Neural cell (in vitro differentiated cells): ENCODE results near the gene RHOT2. TPM values are rescaled to one million over a fixed set of nuclear protein-coding genes. Genes with fewer than 3 reads are reported as not detected.
A peak's percentile ranks its signal among the peaks of the same experiment; 100 is the strongest.

ENCODE experiments used
- H2AFZ ChIP-seq: fragments of 200-600, 300-800 bp; sonication (generic), shearing (Covaris generic); 2 replicates; pipeline ENCODE4 v1.6.0; 2014; ENCODE audit warnings: low read depth, mild to moderate bottlenecking, antibody characterized with exemption, low read length, moderate library complexity
- H3F3A ChIP-seq: fragments of 200-600 bp; shearing (Covaris generic); 2 replicates; pipeline ENCODE4 v1.6.1; 2016; ENCODE audit warnings: mild to moderate bottlenecking, moderate library complexity, mixed read lengths, antibody characterized with exemption, low read length; ENCODE audit not compliant: insufficient read depth, poor library complexity, severe bottlenecking
- H3K27ac ChIP-seq: fragments of 200-600, 300-800 bp; sonication (generic), shearing (Covaris generic); 2 replicates; pipeline ENCODE4 v1.5.1; 2014; ENCODE audit warnings: mild to moderate bottlenecking, low read length, moderate library complexity
- H3K27me3 ChIP-seq: fragments of 300-800, 200-600 bp; sonication (generic), shearing (Covaris generic); 2 replicates; pipeline ENCODE4 v1.6.0; 2014; ENCODE audit warnings: mild to moderate bottlenecking, low read depth, low read length, moderate library complexity; ENCODE audit not compliant: insufficient read depth
- H3K36me3 ChIP-seq: fragments of 300-800, 200-600 bp; sonication (generic), shearing (Covaris generic); 2 replicates; pipeline ENCODE4 v1.5.1; 2014; ENCODE audit warnings: mild to moderate bottlenecking, antibody characterized with exemption, low read length, moderate library complexity; ENCODE audit not compliant: insufficient read depth
- H3K4me2 ChIP-seq: fragments of 300-800, 200-600 bp; sonication (generic), shearing (Covaris generic); 2 replicates; pipeline ENCODE4 v1.6.0; 2014; ENCODE audit warnings: mild to moderate bottlenecking, low read length
- H3K4me3 ChIP-seq: fragments of 300-800, 200-600 bp; sonication (generic), shearing (Covaris generic); 2 replicates; pipeline ENCODE4 v1.5.1; 2014; ENCODE audit warnings: mild to moderate bottlenecking, low read length, moderate library complexity
- H3K79me2 ChIP-seq: fragments of 200-600 bp; shearing (Covaris generic); replicated peaks from 2 replicates; pipeline ENCODE4 v1.6.0; 2014; ENCODE audit warnings: mild to moderate bottlenecking, low read length, moderate library complexity; ENCODE audit not compliant: insufficient read depth
- H3K9ac ChIP-seq: fragments of 300-800, 200-600 bp; sonication (generic), shearing (Covaris generic); 2 replicates; pipeline ENCODE4 v1.6.1; 2016; ENCODE audit warnings: mild to moderate bottlenecking, low read length, mixed read lengths
- H3K9me2 ChIP-seq: fragments of 200-600 bp; shearing (Covaris generic); 2 replicates; pipeline ENCODE4 v1.6.1; 2016; ENCODE audit warnings: mild to moderate bottlenecking, low read length, mixed read lengths; ENCODE audit not compliant: insufficient read depth
- H3K9me3 ChIP-seq: fragments of 200-600, 300-800 bp; sonication (generic), shearing (Covaris generic); 2 replicates; pipeline ENCODE4 v1.6.1; 2016; ENCODE audit warnings: mild to moderate bottlenecking, mixed run types, low read length, moderate library complexity, mixed read lengths
- H4K20me1 ChIP-seq: fragments of 200-600 bp; shearing (Covaris generic); 2 replicates; pipeline ENCODE4 v1.6.1; 2016; ENCODE audit warnings: mild to moderate bottlenecking, mixed run types; ENCODE audit not compliant: insufficient read depth
- CTCF ChIP-seq: fragments of 450-650 bp; IDR thresholded peaks from 2 replicates; pipeline ENCODE4 v1.5.1; 2014; ENCODE audit warnings: antibody characterized with exemption, mild to moderate bottlenecking, moderate library complexity; ENCODE audit not compliant: poor library complexity, severe bottlenecking
- EP300 ChIP-seq: fragments of 450-650 bp; conservative IDR thresholded peaks from 2 replicates; pipeline ENCODE4 v1.6.1; 2014; ENCODE audit warnings: antibody characterized with exemption, mild to moderate bottlenecking, moderate library complexity; ENCODE audit not compliant: poor library complexity, severe bottlenecking
- EZH2 ChIP-seq: fragments of 200-600, 300-800 bp; shearing (Covaris generic), sonication (generic); IDR thresholded peaks from 2 replicates; pipeline ENCODE4 v1.6.1; 2014; ENCODE audit warnings: antibody characterized with exemption, low read length, borderline replicate concordance, mild to moderate bottlenecking; ENCODE audit not compliant: insufficient read depth, poor library complexity, severe bottlenecking
- MXI1 ChIP-seq: fragments of 450-650 bp; conservative IDR thresholded peaks from 2 replicates; pipeline ENCODE4 v1.6.1; 2014; ENCODE audit warnings: antibody characterized with exemption, mild to moderate bottlenecking; ENCODE audit not compliant: poor library complexity, severe bottlenecking
- POLR2AphosphoS5 ChIP-seq: IDR thresholded peaks from 2 replicates; pipeline ENCODE4 v1.6.1; 2012
- RAD21 ChIP-seq: fragments of 450-650 bp; conservative IDR thresholded peaks from 2 replicates; pipeline ENCODE4 v1.6.1; 2014; ENCODE audit warnings: antibody characterized with exemption, mild to moderate bottlenecking, moderate library complexity
- REST ChIP-seq: IDR thresholded peaks from 2 replicates; pipeline ENCODE4 v1.6.1; 2012; ENCODE audit warnings: borderline replicate concordance
- SMC3 ChIP-seq: fragments of 450-650 bp; conservative IDR thresholded peaks from 2 replicates; pipeline ENCODE4 v1.6.1; 2014; ENCODE audit warnings: antibody characterized with exemption, mild to moderate bottlenecking, moderate library complexity; ENCODE audit not compliant: poor library complexity
- TAF1 ChIP-seq: IDR thresholded peaks from 2 replicates; pipeline ENCODE4 v1.6.1; 2012; ENCODE audit warnings: low read depth
- polyA plus RNA-seq: library from polyadenylated mRNA; depleted of rRNA; stranded (reverse); fragments of >200 nt; gene quantifications from 2 replicates; pipeline ENCODE4 v1.2.3, GENCODE V29; 2014

The RHOT2 gene
- polyA plus RNA-seq, 1 donor from 2014 or later, result 132 TPM

GRCh38 chr16:686459-687260 lies 18.7 kb downstream of the RHOT2 start (continued):
- TF ChIP-seq MXI1 (no peak), TAF1 (no peak), EZH2 (no peak)

GRCh38 chr16:687499-687898 lies 19.6 kb downstream of the RHOT2 start:
- TF ChIP-seq REST (no peak), RAD21 (no peak), MXI1 (no peak), EP300 (no peak), CTCF (no peak), SMC3 (no peak), EZH2 (no peak), POLR2AphosphoS5 (no peak), TAF1 (no peak)
- Histone ChIP-seq H3K79me2 (peaks cover 11% of the 10 kb centered on the region), H3K9me3 (no peaks in the 10 kb centered on the region), H3K9ac (no peak overlapping the region), H4K20me1 (no peaks in the 10 kb centered on the region), H2AFZ (no peak overlapping the region), H3K4me3 (no peak overlapping the region), H3K27ac (no peak overlapping the region), H3K4me2 (no peak overlapping the region), H3K9me2 (no peaks in the 10 kb centered on the region), H3K36me3 (no peaks in the 10 kb centered on the region), H3K27me3 (no peaks in the 10 kb centered on the region), H3F3A (no peaks in the 10 kb centered on the region)

- Histone ChIP-seq H3K9me2 (no peaks in the 10 kb centered on the region), H3K4me2 (peak overlapping the region; percentile 98), H4K20me1 (no peaks in the 10 kb centered on the region), H3K9me3 (no peaks in the 10 kb centered on the region), H3K9ac (peak overlapping the region; percentile 85), H3K27ac (peak overlapping the region; percentile 55), H3K27me3 (peaks cover 2% of the 10 kb centered on the region), H3K36me3 (no peaks in the 10 kb centered on the region), H3K79me2 (peaks cover 6% of the 10 kb centered on the region), H3K4me3 (peak overlapping the region; percentile 91), H2AFZ (no peak overlapping the region), H3F3A (no peaks in the 10 kb centered on the region)
- no peak for TF ChIP-seq CTCF
- no peak for TF ChIP-seq MXI1
- TF ChIP-seq POLR2AphosphoS5, result no peak
- TF ChIP-seq EZH2, result no peak
- no peak for TF ChIP-seq SMC3
- TF ChIP-seq EP300, result no peak
- TF ChIP-seq REST, result no peak
- TF ChIP-seq TAF1, result no peak
- TF ChIP-seq RAD21, result no peak
Observed at GRCh38 chr16:689175-689897, 21.4 kb downstream of the RHOT2 start.
